Stimulated activated CD8-positive, alpha-beta memory T cell treated with anti-CD3 and anti-CD28 coated beads, Interleukin-12 subunit alpha, Interleukin-12 subunit beta, amount 100 ng/mL, for 4 hours (primary cell): ENCODE data around the gene PHF19.

Experiments
- DNase-seq: peaks from one replicate; pipeline ENCODE4 v3.0.0-alpha.2; 2020; ENCODE audit warnings: low read depth

Gene PHF19

GRCh38 chr9:120876842-120877240 lies at the start of gene PHF19:
TSS of gene PHF19 (minus strand) at chr9:120877188. CDS start at chr9:120874741, 2,447 bp downstream.
- DNase-seq = no peak

DNA sequence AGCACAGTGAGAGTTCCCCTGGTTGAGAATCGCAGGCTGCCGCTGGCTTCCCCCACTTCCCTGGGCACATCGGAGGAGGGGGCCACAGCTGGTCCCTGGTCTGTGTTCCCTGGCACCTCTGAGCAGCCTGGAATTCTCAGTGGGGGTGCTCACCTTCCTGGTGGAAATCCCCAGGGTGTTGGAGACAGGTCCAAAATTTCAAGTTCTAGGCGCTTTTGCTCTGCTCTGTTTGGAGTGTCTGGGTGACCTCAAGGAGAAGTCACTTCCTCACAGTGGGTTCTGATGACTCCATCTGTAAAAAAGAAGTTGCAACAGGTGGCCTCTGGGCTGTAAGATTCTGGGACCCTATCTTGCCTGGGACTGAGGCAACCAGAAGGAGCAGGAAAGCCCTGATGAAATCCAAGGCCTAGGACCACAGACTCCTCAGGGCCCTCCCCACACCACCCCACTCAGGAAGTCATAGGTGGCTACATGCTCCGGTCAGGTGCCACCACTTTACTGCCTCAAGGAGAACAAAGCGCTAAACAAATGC lies 49.5 kb upstream of the PHF19 start, which contains the start of gene TRAF1:
TRAF1 (minus strand) TSS at position 400 of the 532 bp plus-strand sequence. CDS start 721 bp downstream, outside the sequence.
- DNase-seq = no peak

DNA sequence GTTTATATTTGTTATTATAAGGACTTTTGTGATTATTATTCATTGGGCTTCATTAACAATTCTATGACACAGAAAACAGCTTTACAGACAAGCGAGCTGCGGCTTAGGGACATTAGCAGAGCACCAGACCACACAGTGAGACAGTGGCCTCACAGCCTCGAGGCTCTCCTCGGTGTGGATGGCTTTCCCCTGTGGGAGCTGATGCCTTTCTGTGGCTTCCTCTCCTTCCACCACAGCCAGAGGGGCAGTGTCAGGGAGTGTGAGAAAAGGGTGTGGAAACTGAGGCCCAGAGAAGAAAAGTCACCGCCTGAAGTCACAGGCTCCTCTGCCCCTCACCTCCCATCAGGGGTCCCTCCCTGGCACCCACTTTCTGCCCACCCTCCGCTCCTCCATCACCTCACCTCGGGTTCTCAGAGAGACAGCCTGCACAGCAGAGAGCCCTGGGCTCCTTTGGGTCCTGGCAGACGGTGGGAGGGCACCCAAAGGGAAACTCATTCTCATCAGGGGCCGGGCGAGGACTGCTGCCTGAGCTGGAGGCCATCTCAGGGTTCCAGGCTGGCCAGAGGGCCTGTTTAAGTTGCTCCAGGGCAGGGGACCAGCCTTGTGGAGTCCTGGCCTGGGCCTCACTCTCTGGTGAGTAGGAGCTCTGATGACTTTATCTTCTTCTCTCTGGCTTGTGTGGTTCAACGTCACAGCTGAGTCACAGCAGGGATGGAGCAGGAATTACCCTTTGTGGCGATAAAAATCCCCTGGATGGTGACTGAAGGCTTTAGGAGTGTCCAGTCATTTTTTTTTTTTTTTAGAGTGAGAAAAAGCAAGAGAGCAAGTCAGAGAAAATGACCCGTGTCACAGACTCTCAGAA lies 48.8 kb upstream of the PHF19 start:
- DNase-seq = peak; percentile 70

DNA sequence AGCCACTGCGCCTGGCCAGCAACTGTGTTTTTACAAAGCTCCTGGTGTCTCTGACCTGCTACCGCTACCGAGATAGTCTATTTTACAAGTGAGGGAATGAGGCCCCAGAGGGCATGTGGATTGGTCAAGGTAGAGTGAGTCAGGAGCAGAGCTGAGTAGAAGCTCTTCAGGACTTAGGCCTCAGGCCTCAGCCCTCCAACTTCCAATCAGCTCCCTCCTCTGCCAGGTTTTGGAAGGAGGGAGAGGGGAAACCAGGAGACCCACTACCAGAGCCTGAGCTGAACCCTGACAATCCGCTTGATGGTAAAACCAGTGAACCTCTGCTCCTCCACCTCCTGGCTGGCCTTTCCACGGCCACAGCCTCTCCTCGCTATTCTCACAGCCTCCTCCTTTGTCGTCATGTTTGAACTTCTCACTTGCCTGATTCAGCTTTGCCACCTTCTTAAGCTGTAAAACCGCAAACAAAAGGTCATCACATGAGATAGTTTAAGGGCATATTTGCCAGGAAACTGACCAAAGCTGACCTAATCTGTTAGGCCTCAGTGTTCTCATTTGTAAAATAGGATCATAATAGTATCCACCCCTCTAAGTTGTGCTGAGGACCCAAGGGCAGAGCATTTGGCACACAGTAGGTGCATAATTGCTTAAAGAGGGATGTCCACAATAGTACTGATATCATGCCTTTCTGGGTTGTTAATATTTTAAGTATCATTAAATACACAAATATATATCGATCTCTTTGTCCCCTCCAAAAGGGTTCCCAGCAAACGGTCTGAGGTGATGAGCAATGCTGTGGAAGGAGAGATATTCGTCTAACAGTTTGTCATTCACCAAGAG lies 47.9 kb upstream of the PHF19 start:
- peak; percentile 9 for DNase-seq

DNA sequence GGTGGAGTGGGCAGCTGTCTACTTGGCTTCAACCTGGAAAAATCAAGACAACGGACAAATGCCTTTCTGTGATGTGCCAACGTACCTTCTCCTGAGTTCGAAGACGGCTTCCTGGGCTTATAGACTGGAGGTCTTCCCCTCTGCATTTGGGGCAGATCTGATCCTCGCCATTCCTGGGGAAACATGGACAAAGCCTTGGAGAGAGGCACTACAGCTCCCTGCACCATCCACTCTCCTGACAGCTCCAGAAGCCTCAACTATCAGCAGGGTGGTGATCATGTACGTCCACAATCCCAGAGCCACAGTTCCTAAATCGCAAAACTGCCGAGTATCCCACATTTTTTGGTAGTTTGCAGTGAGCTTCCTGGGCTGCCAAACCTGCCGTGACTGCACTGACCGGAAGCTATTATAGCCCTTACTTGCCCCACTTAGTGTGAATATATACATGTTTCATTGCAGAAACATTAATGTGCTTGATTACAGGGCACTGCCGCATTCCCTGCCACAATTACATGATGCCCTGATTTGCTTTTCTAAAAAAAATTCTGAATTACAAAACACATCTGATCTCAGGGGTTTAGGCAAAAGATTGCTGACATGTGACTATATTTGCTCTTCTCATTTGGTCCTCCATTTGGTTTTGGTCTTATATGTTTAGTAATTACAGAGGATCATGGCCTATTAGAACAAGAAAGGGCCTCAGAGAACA lies 46.8 kb upstream of the PHF19 start:
- DNase-seq = no peak

DNA sequence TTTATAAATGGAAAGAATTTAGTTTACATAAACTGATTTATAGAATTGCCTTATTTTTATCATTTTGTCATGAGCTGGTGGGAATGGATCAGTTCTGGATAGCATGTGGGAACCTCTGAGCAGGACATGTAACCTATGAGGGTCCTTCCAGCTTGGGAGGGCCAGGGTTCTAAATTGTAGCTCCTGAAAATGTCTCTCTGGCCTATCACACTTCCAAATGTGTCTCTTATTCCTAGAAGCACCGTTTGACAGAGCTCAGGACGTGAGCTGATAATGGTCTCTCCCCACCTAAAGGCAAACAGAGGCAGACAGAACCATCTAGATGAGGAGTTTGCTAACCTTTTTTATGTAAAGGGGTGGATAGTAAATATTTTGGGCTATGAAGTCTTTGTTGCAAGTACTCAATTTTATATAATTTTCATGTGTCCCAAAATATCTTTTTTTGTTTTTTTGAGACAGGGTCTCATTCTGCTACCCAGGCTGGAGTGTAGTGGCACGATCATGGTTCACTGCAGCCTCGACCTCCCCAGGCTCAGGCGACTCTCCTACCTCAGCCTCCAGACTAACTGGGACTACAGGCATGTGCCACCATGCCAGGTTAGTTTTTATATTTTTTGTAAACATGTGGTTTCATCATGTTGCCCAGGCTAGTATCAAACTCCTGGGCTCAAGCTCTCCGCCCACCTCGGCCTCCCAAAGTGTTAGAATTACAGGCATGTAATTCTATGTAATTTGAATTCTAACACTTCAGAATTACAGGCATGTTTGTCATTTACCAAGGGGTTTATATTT lies 45.6 kb upstream of the PHF19 start:
- DNase-seq = no peak

- DNase-seq = no peak
Measured at GRCh38 chr9:120921661-120922181, 44.7 kb upstream of the PHF19 start.

- DNase-seq = no peak
Measured at GRCh38 chr9:120920806-120921178, 43.8 kb upstream of the PHF19 start.

DNA sequence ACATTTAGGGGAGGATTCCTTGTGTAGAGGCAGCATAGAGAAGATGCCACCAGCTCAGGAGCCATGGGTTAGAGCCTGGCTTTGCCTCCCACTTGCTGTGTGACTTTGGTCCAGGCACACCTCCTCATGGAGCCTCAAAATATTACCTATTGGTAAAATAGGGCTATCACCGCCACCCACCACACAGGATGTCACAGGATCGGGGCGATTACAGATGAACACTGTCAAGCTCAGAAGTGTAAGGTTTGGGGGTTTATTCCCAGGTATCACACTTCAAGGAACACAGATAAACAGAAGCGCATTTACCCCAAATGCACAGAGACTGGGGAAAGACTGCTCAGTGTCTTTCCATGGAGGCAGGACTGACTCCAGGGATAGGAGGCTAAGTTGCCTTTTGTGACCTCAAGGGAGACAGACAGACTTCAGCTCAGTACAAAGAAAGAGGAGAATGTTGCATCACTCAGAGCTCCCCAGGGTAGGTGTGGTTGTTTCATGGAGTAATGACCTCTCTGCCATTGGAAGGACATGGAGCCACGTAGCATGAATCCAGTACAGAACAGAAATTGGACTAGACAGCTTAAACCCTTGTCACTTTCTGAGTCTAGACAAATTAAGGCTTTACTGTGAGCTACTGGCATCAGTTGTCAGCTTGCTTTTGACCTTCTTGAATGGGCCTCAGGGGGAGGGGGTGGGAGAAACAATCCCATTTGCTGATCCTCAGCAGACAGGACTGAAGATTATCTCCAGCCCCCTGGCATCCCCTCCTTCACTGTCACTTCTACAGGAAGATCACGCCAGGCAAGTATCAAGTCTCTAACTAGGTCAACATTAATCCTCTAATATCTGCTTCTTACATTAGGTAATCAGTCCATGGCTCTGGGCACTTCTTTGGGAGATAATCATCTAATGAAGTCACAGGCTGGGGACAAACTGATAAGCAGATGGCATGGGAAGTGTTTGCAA lies 43.1 kb upstream of the PHF19 start:
- no peak for DNase-seq

DNA sequence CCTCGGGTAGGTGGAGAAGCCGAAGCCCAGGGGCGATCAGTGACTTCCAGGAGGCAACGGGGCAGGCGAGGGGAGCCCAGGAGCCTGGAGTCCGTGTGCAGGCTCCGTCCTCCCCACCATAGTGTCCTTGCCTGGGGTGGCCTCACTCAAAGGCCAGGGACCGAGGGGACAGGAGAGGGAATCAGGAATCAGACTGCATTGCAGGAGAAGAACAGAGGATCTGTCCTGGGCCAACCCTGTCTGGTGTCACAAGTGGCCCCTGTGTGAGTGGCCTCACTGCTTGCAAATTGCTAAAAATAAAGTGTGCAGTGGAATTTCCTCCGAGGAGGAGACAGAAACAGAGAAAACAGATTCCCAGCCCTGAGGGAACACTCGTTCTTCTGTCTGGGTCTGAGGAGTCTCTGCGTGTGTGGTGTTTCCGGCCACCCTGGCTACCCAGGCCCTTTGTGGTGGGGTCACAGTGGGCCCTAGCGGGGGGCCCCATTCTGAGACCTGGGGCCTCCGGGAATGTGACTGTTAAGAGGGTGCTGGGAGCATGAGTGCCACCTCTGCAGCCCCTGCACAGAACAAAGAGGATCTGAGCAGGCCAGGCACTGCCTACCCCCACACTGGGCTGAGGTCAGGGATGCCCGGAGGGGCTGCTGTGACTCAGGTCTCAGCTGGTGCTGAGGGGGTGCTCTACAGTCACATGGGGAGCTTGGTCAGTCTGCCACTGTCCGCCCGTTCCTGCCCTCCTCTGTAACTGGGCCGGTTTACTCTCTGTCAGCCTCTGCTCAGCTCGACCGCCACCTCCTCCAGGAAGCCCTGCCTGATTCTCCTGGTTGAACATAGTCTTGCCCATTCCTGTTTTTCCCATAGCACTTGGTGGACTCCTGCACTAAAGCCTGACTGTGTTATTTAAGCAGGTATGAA lies 42.2 kb upstream of the PHF19 start:
- no peak for DNase-seq

DNA sequence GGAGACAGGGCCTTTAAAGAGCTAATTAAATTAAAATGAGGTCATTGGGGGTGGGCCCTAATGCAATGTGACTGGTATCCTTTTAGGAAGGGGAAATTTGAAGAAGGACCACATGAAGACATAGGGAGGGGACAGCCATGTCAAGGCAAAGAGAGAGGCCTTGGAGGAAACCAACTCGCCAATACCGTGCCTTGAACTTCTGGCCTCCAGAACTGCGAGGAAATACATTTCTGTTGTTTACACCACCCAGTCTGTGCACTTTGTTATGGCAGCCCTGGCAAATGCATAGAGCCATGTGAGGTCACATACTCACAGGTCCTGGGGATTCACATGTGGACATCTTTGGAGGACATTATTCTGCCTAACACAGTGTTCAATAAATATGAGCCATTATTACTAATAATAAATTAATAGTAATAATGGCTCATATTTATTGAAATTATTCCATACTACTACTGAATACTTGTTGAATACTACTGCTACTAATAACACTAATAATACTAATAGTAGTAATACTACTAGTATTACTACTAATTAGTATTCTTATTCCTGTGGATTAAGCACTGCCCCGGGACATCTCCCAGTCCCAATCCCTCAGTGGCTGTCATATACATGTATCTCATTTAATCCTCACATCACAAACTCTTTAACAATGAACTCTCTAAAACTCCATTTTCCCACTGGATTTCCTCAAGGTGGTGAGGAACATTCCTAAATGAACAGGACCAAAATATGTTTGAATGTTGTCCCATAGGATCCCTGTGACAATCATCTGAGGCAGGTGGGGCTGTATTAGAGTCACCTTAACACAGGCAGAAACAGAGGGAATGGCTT lies 41.2 kb upstream of the PHF19 start:
- DNase-seq = peak; percentile 1

DNA sequence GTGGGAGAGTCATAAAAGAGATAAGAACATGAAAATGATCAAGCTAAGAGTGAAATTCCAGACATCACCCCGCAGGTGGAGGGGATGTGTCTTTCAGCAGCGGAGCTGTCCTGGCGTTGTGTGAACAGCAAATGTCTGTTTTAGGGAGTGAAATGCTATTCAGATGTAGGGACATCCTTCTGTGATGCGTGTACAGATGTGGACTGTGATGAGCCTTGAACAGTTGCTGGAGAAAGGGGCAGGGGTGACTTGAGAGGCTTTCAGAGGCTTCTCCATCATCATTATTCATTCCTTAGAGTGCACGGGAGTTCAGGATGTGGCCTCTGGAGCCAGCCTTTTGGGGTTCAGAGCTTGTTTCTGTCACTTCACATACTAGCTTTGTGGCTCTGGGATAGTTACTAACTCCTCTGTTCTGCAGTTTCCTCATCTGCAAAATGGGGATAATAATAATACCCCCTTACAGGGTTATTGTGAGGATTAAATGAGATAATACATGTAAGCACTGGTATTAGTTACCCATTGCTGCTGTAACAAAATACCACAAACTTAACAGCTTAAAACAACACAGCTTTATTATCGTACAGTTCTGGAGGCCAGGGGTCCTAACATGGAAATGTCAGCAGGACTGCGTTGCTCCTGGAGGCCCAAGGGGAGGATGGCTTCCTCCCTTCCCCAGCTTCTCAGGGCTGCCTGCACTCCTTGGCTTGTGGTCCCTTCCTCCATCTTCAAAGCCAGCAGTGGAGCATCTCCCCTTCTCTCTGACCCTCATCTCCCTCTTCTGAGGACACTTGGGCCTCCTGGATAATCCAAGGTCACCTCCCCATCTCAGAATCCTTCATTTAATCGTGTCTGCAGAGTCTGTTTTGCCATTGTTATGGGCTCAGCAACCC lies 40.2 kb upstream of the PHF19 start:
- DNase-seq = peak; percentile 1

DNA sequence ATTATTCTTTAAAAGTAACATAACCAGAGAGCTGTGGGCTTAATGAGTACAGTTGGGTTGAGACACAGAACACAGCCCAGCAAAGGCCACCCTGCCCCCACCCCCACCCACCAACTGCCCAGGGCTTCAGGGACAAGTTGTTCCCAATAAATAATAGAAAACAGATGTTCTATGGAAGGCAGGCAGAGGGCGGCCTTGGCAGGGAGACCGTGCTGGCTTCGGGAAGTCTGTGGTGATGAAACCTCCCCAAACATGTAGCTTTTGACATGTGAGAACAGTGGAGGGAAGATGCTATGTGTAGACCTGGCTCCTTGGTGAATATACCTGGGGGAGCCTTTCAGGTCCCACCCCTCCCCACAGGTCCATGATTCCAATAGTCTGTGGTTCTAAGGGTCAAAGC lies 39.6 kb upstream of the PHF19 start:
- no peak for DNase-seq

GRCh38 chr9:120915854-120916470 lies 39.0 kb upstream of the PHF19 start:
- no peak for DNase-seq

DNA sequence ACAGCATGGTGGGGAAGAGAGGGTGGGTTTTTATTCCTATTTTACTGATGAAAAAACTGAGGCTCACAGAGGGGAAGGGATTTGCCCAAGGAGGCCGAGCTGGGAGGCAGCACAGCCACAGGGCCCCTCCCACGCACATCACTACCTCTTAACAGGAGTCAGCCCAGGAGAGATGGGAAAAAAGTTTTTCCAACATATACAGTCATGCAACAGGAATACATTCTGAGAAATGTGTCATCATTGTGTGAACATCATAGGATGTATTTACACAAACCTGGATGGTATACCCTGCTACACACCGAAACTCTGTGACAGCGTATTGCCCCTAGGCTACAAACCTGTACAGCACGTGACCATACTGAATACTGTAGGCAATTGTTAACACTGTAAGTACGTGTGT lies 38.0 kb upstream of the PHF19 start:
- no peak for DNase-seq

DNA sequence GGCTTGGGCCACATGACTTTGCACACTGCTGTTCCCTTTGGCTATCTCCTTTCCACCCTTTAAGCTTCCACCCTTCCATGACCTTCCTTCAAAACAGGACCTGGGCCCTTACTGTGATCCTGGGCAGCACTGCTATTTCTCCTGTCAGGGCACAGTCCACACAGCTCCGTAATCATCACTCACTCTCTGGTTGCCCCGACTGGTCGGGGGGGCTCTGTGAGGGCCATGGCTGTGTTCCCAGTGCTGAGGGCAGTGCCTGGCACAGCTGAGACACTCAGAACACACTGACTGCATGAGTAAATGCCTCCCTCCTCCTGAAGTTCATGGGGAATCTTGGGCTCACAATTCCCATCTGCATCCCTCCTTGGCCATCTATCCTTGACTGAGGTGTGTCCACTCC lies 37.4 kb upstream of the PHF19 start:
- no peak for DNase-seq
